NT2/D1 (cell line): ENCODE data around the gene TMEM270.

Experiments
- YY1 ChIP-seq: IDR thresholded peaks from 2 replicates; pipeline ENCODE4 v1.6.1; 2011; ENCODE audit not compliant: insufficient read length, insufficient read depth
- ZNF274 ChIP-seq: IDR thresholded peaks from 2 replicates; pipeline ENCODE4 v1.6.1; 2011; ENCODE audit warnings: mild to moderate bottlenecking, low read depth, low read length

DNA sequence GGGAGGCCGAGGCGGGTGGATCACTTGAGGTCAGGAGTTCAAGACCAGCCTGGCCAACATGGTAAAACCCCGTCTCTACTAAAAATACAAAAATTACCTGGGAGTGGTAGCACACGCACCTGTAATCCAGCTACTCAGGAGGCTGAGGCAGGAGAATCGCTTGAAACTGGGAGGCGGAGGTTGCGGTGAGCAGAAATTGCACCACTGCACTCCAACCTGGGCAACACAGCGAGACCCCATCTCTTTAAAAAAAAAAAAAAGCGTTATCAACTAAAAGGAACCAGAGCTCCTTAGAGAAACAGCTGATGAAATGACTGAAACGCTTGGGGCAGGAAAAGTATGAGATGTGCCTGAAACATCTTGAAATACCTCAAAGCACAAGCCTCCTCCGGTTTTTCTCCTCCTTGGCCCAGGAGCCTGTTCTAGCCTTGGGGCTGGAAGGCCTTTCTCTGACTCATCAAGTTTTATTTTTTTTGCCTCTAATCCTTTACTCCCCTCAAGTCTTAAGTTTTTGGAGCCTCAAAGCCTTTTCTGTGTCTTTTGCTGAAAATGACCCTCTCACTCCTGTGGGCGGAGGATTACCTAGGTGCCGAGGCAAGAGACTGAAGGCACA, 16.0 kb upstream of the TMEM270 start:
- no peak for TF ChIP-seq YY1
- TF ChIP-seq ZNF274 = no peak
